Stimulated activated CD8-positive, alpha-beta memory T cell treated with anti-CD3 and anti-CD28 coated beads, Interleukin-12 subunit alpha, Interleukin-12 subunit beta, amount 100 ng/mL, for 24 hours (primary cell): ENCODE data around the gene HGFAC.

Experiments
- DNase-seq: peaks from one replicate; pipeline ENCODE4 v3.0.0-alpha.2; 2020; ENCODE audit errors: extremely low read depth

The HGFAC gene

GRCh38 chr4:3461515-3462291 is 19.9 kb downstream of the HGFAC start:
- DNase-seq: no peak

DNA sequence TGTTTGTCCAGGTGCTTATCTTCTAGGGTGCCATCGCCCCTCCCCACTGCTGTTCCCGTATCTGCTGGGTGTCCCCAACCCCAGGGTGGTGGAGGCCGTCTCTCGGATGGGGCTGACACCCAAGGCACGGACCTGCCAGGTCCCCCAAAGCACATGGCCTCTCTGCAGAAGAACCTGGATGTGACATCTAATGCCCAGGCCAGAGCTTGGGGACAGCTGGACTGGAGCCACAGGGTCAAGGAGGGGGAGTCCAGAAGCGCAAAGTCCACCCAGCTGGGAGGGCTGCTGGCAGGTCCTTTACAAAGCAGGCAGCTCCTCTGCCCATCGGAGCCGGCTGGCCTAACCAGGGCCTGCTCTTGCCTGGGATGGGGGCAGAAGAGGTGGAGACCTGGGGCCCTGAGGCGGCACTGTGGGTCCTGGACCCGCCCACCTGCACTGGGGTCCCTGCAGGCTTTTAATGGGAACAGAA is 20.6 kb downstream of the HGFAC start:
- DNase-seq: no peak

- no peak for DNase-seq
Measured at GRCh38 chr4:3462790-3463415, 21.1 kb downstream of the HGFAC start, which contains the start of gene DOK7. TSS of gene DOK7 (plus strand) at chr4:3463306. CDS start at chr4:3463376, 70 bp downstream.

- DNase-seq: no peak
Measured at GRCh38 chr4:3463556-3464348, 22.0 kb downstream of the HGFAC start.

DNA sequence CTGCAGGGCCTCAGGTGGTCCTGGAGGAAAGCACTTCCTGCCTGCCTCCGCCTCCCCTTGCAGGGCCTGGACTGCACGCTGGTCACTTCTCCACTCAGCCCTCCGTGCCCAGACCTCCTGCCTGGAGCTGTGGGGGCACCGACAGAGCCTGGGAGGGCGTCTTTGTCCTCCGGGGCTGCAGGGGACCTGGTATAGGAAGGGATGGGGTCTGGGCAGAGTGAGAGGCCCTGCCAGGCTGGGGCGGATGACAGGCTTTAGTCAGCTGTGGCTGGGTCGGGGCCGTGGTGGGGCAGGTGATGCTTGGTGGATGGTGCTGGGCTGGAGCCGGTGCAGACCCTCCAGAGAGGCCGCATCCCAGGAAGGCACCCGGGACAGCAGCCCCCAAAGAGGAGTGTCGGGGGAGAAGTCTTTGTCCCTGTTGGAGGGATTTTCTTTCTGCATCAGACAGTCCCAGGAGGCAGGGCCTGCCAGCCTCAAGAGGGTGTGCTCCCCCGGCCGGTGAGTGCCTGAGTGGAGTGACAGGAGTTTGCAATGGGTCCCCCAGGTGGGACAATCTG is 22.7 kb downstream of the HGFAC start:
- no peak for DNase-seq

DNA sequence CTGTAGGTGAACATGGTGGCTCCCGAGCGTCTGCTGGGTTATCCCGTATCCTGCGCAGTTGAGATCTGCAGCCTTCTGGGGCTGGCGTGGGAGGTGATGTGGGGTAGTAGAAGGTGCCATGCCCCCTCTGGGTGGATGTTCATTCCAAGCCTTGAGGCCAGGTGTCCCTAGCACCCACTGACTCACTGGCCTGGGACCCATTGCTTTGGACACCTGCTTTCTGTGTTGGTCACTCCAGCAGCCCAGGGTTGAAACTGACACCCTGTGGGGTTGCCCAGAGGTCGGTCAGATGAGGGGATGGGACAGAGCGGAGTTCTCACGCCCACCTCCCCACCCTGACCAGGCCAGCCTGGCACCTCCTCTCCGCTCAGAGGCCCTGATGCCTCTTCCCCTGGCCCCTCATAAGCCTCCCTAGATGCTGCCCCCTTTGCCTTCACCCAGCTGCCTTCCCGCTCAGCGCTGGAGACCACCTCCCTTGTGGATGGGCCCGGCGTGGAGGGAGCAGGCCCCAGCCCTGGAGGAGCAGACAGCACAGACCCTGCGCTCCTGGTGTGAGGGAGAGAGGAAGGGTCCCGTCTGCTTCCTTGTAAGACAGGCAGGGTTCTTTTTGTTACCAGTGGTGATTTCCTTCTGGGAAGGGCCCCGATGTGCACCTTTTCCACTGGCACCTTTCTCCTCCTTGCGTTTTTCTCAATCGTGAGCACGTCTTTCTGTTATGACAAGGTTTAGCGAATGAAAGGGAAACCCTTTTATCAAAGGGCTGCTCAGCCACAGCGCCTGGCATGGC is 23.3 kb downstream of the HGFAC start:
- DNase-seq: no peak

- DNase-seq: no peak
Measured at GRCh38 chr4:3465698-3466671, 24.2 kb downstream of the HGFAC start.

DNA sequence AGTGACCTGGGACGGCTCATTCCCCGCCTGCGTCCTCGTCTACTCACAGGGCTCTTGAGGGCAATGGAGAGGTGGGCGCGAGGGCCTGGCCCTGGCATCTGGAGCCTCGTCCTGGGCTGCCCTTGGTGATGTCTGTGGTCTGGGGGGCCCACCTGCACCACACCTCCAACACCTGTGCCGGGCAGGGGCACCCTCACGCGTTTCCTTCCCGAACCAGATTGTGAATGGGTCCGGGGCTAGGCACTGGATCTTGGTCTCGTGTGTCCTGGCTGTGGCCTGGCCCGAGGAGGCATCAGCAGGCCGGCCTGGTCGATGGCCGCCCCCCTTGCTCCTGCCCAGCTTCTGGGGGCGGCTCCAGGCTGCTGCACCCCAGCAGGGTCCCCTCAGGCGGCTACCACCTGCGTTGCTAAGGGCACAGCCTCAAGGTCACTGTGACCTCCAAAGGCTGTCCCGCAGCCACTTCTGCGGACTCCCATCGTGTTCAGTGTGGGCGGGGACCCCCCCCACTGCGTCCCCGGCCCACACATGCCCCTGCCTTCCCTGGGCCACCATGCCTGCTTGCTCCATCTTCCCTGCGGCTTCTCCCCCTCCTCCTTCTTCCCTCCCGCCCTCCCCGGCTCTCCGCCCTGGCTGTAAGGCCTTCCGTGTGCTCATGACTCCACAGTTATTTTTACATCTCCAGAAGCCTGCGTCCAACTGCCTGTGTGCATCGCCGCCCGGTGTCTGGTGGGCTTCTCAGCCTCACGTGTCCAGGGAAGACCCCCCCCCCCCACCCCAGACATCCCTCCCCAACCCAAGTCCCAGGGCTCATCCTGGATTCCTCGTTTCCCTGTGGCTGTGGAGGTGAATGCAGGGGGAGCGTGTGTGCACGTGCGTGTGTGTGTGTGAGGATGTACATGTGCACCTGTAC is 25.2 kb downstream of the HGFAC start:
- no peak for DNase-seq

DNA sequence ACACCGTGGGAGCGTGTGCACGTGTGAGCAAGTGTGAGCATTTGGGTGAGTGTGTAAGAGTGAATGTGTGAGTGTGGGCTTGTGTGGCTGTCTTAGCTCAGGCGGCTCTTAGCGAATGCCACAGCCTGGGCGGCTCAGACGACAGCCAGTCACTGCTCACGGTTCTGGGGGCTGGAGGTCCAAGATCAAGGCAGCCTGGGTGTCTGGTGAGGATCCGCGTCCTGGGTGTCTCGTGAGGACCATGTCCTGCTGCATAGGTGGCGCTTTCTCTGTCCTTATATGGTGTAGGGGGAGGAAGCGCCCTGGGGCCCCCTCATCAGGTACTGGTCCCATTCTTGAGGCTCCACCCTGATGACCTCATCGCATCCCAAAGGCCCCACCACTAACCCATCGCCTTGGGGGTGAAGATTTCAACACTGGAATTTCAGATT is 25.8 kb downstream of the HGFAC start:
- DNase-seq: no peak

GRCh38 chr4:3468154-3468553 is 26.4 kb downstream of the HGFAC start:
- DNase-seq: no peak

DNA sequence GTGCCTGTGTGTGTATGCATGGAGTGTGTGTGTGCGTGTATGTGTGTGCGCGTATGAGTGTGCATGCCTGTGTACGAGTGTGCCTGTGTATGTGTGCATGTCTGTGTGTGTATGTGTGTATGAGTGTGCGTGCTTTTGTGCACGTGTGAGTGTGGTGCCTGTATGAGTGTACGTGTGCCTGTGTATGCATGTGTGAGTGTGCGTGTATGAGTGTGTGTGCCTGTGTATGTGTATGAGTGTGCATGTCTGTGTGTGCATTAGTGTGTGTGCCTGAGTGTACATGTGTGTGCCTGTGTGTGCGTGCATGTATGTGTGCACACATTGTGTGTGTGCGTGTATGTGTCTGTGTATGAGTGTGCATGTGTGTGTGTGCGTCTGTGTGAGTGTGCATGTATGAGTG is 27.0 kb downstream of the HGFAC start:
- no peak for DNase-seq

DNA sequence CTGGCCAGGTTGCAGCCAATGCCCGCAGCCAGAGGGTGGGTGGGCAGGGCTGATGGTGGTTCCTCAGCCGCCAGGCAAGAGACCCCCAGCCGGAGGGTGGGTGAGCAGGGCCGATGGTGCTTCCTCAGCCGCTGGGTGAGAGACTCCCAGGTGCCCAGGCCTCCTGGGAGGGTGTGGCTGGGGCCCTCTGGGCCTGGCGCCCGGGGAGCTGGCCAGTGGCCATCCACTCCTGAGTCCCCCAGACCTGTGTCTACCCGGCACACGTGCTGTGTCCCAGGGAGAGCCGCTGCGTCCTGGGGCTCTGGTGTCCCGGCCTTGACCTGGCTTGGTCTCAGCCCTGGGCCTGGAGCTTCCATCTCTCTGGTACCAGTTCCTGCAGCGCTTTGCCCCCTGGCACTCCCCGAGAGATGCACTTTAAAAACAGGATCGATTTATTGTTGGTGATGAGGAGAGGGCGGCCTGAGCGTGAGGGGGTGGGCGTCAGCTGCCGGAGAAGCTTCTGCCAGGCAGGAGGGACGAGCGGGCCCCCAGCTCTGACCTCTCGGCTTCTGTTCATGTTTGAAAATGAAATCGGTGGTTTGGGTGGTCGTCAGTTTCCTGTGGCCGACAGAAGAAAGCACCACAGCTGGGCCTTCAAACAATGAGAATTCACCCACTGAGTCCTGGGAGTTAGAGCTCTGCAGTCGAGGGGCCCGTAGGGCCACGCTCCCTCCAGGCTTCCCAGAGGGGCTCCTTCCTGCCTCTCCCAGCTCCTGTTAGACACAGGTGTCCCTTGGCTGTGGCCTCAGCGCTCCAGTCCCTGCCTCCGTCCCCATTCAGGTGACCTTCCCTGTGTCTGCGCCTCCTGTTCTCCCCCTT is 27.8 kb downstream of the HGFAC start:
- no peak for DNase-seq

- no peak for DNase-seq
Measured at GRCh38 chr4:3470244-3471097, 28.7 kb downstream of the HGFAC start.

- no peak for DNase-seq
Measured at GRCh38 chr4:3471098-3471760, 29.5 kb downstream of the HGFAC start.

DNA sequence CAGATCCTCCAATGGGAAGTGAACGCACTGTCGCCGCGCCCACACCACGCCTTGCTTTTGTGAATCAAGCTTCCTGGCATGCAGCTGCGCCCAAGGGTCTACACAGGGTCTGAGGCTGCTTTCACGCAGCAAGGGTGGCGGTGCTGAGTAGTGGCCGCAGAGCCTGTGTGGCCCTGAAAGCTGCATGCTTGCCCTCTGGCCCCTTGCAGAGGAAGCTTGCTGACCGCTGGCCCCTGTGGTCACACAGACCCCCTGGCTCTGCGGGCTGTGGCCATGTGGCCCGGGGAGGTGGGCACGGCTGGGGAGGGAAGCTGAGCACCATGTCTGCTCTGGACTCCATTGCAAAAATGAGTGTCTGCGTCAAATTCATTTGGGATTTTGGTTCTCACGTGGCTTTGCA is 30.1 kb downstream of the HGFAC start:
- DNase-seq: no peak

DNA sequence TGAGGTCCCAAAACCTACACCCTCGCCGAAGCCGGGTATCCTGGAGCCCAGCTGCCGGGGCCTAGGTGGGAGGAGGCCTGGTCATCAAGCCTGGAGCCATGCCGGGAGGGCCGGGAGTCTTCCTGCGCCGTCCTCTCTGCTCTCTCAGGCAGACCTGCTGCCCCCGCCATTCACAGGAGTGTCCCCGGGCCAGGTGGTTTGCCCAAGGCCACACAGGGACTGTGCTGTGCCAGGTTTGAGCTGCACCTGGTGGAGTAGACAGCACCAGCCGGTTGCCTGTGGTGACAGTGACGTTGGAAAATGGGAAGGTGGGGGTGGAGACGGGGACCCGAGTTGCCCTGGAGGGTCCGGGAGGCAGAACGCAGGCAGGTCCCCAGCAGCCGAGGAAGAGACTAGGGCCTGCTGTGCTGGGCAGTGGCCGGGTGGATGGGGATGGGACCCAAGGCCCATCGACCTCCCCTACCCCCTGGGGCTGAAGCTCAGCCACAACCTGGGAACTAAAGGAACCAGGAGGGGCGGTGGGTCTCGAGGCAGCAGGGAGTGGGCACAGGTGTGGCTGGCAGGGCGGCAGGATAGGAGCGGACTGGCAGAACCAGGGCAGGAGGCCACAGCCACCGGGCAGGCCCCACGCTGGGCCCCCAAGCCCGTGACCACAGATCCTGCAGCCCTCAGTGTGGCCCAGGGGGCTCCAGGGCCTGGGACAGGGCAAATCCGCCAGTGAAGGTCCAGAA is 30.8 kb downstream of the HGFAC start:
- DNase-seq: no peak
